Central memory CD4-positive, alpha-beta T cell (primary cell): ENCODE data around the gene FCHO1.
A peak's percentile ranks its signal among the peaks of the same experiment; 100 is the strongest.
"Not testable (repeated sequence)": the region's sequence is repeated elsewhere in the genome, so short reads cannot be mapped to it uniquely, and the experiment has no call there.

Source experiments
- DNase-seq: peaks from one replicate; pipeline ENCODE4 v3.0.0; 2022

FCHO1 gene

GRCh38 chr19:17796013-17796837 lies 44.9 kb downstream of the FCHO1 start:
- no peak for DNase-seq

- no peak for DNase-seq
These were observed 45.7 kb downstream of the FCHO1 start for GRCh38 chr19:17796838-17797423.

- no peak for DNase-seq
These were observed 46.3 kb downstream of the FCHO1 start for GRCh38 chr19:17797424-17798201.

- not testable (repeated sequence) for DNase-seq
These were observed 47.3 kb downstream of the FCHO1 start for GRCh38 chr19:17798599-17798998.

GRCh38 chr19:17802137-17802858 lies 51.0 kb downstream of the FCHO1 start:
- DNase-seq = no peak

GRCh38 chr19:17803264-17803896 lies 52.1 kb downstream of the FCHO1 start:
- peak; percentile 55 for DNase-seq

GRCh38 chr19:17805427-17805826 lies 54.1 kb downstream of the FCHO1 start:
- DNase-seq = no peak

GRCh38 chr19:17806945-17807344 lies 55.7 kb downstream of the FCHO1 start:
- DNase-seq = no peak

- no peak for DNase-seq
These were observed 56.5 kb downstream of the FCHO1 start for GRCh38 chr19:17807731-17808316.

GRCh38 chr19:17811103-17811502 lies 59.8 kb downstream of the FCHO1 start:
- no peak for DNase-seq

GRCh38 chr19:17811681-17812080 lies 60.4 kb downstream of the FCHO1 start:
- no peak for DNase-seq

- no peak for DNase-seq
These were observed 60.8 kb downstream of the FCHO1 start for GRCh38 chr19:17812099-17812498.

- DNase-seq = no peak
These were observed 66.5 kb downstream of the FCHO1 start for GRCh38 chr19:17817668-17818363.

- no peak for DNase-seq
These were observed 69.9 kb downstream of the FCHO1 start, which contains the start of gene INSL3 for GRCh38 chr19:17821190-17821589. Gene INSL3, minus strand, starts transcription at chr19:17821519. Its CDS starts 13 bp downstream, at chr19:17821506.

GRCh38 chr19:17824339-17824738 lies 73.1 kb downstream of the FCHO1 start:
- no peak for DNase-seq

- no peak for DNase-seq
These were observed 75.3 kb downstream of the FCHO1 start for GRCh38 chr19:17826508-17827056.

GRCh38 chr19:17829855-17830566 lies 78.7 kb downstream of the FCHO1 start:
- DNase-seq = no peak

GRCh38 chr19:17830567-17831418 lies 79.5 kb downstream of the FCHO1 start:
- no peak for DNase-seq

- DNase-seq = no peak
These were observed 80.2 kb downstream of the FCHO1 start for GRCh38 chr19:17831419-17831888.
